Neural cell (in vitro differentiated cells): ENCODE results near the gene MTRF1L. TPM values are rescaled to one million over a fixed set of nuclear protein-coding genes. Genes with fewer than 3 reads are reported as not detected.
"Not testable (repeated sequence)": the region's sequence is repeated elsewhere in the genome, so short reads cannot be mapped to it uniquely, and the experiment has no call there.

Source experiments
- H2AFZ ChIP-seq: fragments of 200-600, 300-800 bp; sonication (generic), shearing (Covaris generic); 2 replicates; pipeline ENCODE4 v1.6.0; 2014; ENCODE audit warnings: low read depth, mild to moderate bottlenecking, antibody characterized with exemption, low read length, moderate library complexity
- H3F3A ChIP-seq: fragments of 200-600 bp; shearing (Covaris generic); 2 replicates; pipeline ENCODE4 v1.6.1; 2016; ENCODE audit warnings: mild to moderate bottlenecking, moderate library complexity, mixed read lengths, antibody characterized with exemption, low read length; ENCODE audit not compliant: insufficient read depth, poor library complexity, severe bottlenecking
- H3K27ac ChIP-seq: fragments of 200-600, 300-800 bp; sonication (generic), shearing (Covaris generic); 2 replicates; pipeline ENCODE4 v1.5.1; 2014; ENCODE audit warnings: mild to moderate bottlenecking, low read length, moderate library complexity
- H3K27me3 ChIP-seq: fragments of 300-800, 200-600 bp; sonication (generic), shearing (Covaris generic); 2 replicates; pipeline ENCODE4 v1.6.0; 2014; ENCODE audit warnings: mild to moderate bottlenecking, low read depth, low read length, moderate library complexity; ENCODE audit not compliant: insufficient read depth
- H3K36me3 ChIP-seq: fragments of 300-800, 200-600 bp; sonication (generic), shearing (Covaris generic); 2 replicates; pipeline ENCODE4 v1.5.1; 2014; ENCODE audit warnings: mild to moderate bottlenecking, antibody characterized with exemption, low read length, moderate library complexity; ENCODE audit not compliant: insufficient read depth
- H3K4me2 ChIP-seq: fragments of 300-800, 200-600 bp; sonication (generic), shearing (Covaris generic); 2 replicates; pipeline ENCODE4 v1.6.0; 2014; ENCODE audit warnings: mild to moderate bottlenecking, low read length
- H3K4me3 ChIP-seq: fragments of 300-800, 200-600 bp; sonication (generic), shearing (Covaris generic); 2 replicates; pipeline ENCODE4 v1.5.1; 2014; ENCODE audit warnings: mild to moderate bottlenecking, low read length, moderate library complexity
- H3K79me2 ChIP-seq: fragments of 200-600 bp; shearing (Covaris generic); replicated peaks from 2 replicates; pipeline ENCODE4 v1.6.0; 2014; ENCODE audit warnings: mild to moderate bottlenecking, low read length, moderate library complexity; ENCODE audit not compliant: insufficient read depth
- H3K9ac ChIP-seq: fragments of 300-800, 200-600 bp; sonication (generic), shearing (Covaris generic); 2 replicates; pipeline ENCODE4 v1.6.1; 2016; ENCODE audit warnings: mild to moderate bottlenecking, low read length, mixed read lengths
- H3K9me2 ChIP-seq: fragments of 200-600 bp; shearing (Covaris generic); 2 replicates; pipeline ENCODE4 v1.6.1; 2016; ENCODE audit warnings: mild to moderate bottlenecking, low read length, mixed read lengths; ENCODE audit not compliant: insufficient read depth
- H3K9me3 ChIP-seq: fragments of 200-600, 300-800 bp; sonication (generic), shearing (Covaris generic); 2 replicates; pipeline ENCODE4 v1.6.1; 2016; ENCODE audit warnings: mild to moderate bottlenecking, mixed run types, low read length, moderate library complexity, mixed read lengths
- H4K20me1 ChIP-seq: fragments of 200-600 bp; shearing (Covaris generic); 2 replicates; pipeline ENCODE4 v1.6.1; 2016; ENCODE audit warnings: mild to moderate bottlenecking, mixed run types; ENCODE audit not compliant: insufficient read depth
- CTCF ChIP-seq: fragments of 450-650 bp; IDR thresholded peaks from 2 replicates; pipeline ENCODE4 v1.5.1; 2014; ENCODE audit warnings: antibody characterized with exemption, mild to moderate bottlenecking, moderate library complexity; ENCODE audit not compliant: poor library complexity, severe bottlenecking
- EP300 ChIP-seq: fragments of 450-650 bp; conservative IDR thresholded peaks from 2 replicates; pipeline ENCODE4 v1.6.1; 2014; ENCODE audit warnings: antibody characterized with exemption, mild to moderate bottlenecking, moderate library complexity; ENCODE audit not compliant: poor library complexity, severe bottlenecking
- EZH2 ChIP-seq: fragments of 200-600, 300-800 bp; shearing (Covaris generic), sonication (generic); IDR thresholded peaks from 2 replicates; pipeline ENCODE4 v1.6.1; 2014; ENCODE audit warnings: antibody characterized with exemption, low read length, borderline replicate concordance, mild to moderate bottlenecking; ENCODE audit not compliant: insufficient read depth, poor library complexity, severe bottlenecking
- MXI1 ChIP-seq: fragments of 450-650 bp; conservative IDR thresholded peaks from 2 replicates; pipeline ENCODE4 v1.6.1; 2014; ENCODE audit warnings: antibody characterized with exemption, mild to moderate bottlenecking; ENCODE audit not compliant: poor library complexity, severe bottlenecking
- POLR2AphosphoS5 ChIP-seq: IDR thresholded peaks from 2 replicates; pipeline ENCODE4 v1.6.1; 2012
- RAD21 ChIP-seq: fragments of 450-650 bp; conservative IDR thresholded peaks from 2 replicates; pipeline ENCODE4 v1.6.1; 2014; ENCODE audit warnings: antibody characterized with exemption, mild to moderate bottlenecking, moderate library complexity
- REST ChIP-seq: IDR thresholded peaks from 2 replicates; pipeline ENCODE4 v1.6.1; 2012; ENCODE audit warnings: borderline replicate concordance
- SMC3 ChIP-seq: fragments of 450-650 bp; conservative IDR thresholded peaks from 2 replicates; pipeline ENCODE4 v1.6.1; 2014; ENCODE audit warnings: antibody characterized with exemption, mild to moderate bottlenecking, moderate library complexity; ENCODE audit not compliant: poor library complexity
- TAF1 ChIP-seq: IDR thresholded peaks from 2 replicates; pipeline ENCODE4 v1.6.1; 2012; ENCODE audit warnings: low read depth
- polyA plus RNA-seq: library from polyadenylated mRNA; depleted of rRNA; stranded (reverse); fragments of >200 nt; gene quantifications from 2 replicates; pipeline ENCODE4 v1.2.3, GENCODE V29; 2014

MTRF1L gene
- polyA plus RNA-seq, 1 donor from 2014 or later: 14.0 TPM

GRCh38 chr6:152969688-152970418 is 32.7 kb downstream of the MTRF1L start:
- no peaks in the 10 kb centered on the region for H3K9me2 ChIP-seq
- H3K9ac ChIP-seq: no peak overlapping the region
- H3K4me3 ChIP-seq: no peak overlapping the region
- peaks cover 13% of the 10 kb centered on the region for H3K79me2 ChIP-seq
- peaks cover 19% of the 10 kb centered on the region for H3K36me3 ChIP-seq
- no peak overlapping the region for H3K4me2 ChIP-seq
- no peaks in the 10 kb centered on the region for H4K20me1 ChIP-seq
- no peak for TF ChIP-seq MXI1
- TF ChIP-seq EZH2: no peak
- TF ChIP-seq RAD21: no peak
- TF ChIP-seq CTCF: no peak
- no peak for TF ChIP-seq EP300
- no peak for TF ChIP-seq POLR2AphosphoS5
- no peak for TF ChIP-seq REST
- no peak for TF ChIP-seq SMC3
- no peak for TF ChIP-seq TAF1
- H3F3A ChIP-seq: no peaks in the 10 kb centered on the region
- H3K27ac ChIP-seq: no peak overlapping the region
- no peak overlapping the region for H2AFZ ChIP-seq
- no peaks in the 10 kb centered on the region for H3K9me3 ChIP-seq
- H3K27me3 ChIP-seq: no peaks in the 10 kb centered on the region

DNA sequence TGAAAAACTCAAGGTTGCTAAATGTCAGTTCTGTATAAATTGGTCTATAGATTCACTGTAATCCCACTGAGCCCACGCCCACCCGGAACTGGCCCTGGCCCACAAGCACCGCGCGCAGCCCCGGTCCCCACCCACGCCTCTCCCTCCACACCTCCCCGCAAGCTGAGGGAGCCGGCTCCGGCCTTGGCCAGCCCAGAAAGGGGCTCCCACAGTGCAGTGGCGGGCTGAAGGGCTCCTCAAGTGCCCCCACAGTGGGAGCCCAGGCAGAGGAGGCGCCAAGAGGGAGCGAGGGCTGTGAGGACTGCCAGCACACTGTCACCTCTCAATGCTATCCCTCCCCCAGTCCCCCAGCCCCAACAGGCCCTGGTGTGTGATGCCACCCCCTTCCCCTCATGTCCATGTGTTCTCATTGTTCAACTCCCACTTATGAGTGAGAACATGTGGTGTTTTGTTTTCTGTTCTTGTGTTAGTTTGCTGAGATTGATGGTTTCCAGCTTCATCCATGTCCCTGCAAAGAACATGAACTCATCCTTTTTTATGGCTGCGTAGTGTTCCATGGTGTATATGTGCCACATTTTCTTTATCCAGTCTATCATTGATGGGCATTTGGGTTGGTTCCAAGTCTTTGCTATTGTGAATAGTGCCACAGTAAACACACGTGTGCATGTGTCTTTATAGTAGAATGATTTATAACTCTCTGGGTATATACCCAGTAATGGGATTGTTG is 36.2 kb downstream of the MTRF1L start:
- not testable (repeated sequence) for H3K27me3 ChIP-seq, H3K4me3 ChIP-seq, H3K79me2 ChIP-seq, H3K27ac ChIP-seq, H3K9me2 ChIP-seq, H3K9ac ChIP-seq, H3K9me3 ChIP-seq, H3K4me2 ChIP-seq, H3F3A ChIP-seq, H2AFZ ChIP-seq, H4K20me1 ChIP-seq
- peaks cover 16% of the 10 kb centered on the region for H3K36me3 ChIP-seq
